ENCODE data around the gene OR2A42.
"Not testable (repeated sequence)": the region's sequence is repeated elsewhere in the genome, so short reads cannot be mapped to it uniquely, and the experiment has no call there.

OR2A42 gene

DNA sequence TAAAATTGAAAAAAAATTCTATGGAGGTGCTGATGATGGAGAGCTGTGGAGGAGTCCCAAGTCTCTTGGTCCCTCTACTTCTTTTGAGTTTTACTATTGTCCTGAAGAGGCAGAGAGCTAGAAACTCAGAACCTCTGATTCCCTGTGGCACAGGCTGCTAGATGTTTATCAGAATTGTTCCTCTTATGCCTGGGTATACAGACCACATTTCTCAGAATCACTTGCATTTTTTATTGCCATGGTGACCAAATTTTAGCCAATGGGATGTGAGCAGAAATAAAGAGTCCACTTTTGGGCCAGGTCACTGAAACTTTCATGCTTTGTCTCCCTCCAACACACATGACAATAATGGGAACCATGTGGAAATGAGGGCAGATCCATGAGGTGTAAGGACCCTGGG is 15.7 kb downstream of the OR2A42 start:
- not testable (repeated sequence) for DNase-seq (ENCODE audit: low read depth in 3 of 3)

- DNase-seq (ENCODE audit: low read depth in 3 of 3): not testable (repeated sequence)
Measured at GRCh38 chr7:144220531-144220930, 18.9 kb downstream of the OR2A42 start.

DNA sequence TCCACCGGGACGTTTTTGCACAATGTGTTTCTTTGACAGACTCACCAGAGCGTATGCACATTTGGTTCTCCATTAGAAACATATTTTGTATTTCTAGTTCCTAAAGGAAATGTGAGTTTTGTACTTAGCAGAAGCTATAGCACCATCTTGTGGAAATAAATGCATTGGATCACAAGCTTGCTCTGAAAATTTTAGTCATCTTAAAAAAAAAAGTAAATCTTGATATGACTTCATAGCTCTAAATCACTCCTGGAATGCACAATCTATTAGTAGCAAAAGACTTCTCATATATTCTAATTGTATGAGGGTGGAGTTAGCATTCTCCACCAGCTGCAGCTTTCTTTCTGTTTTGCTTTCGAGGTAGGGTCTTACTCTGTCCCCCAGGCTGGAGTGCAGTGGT is 20.3 kb downstream of the OR2A42 start:
- not testable (repeated sequence) for DNase-seq (ENCODE audit: low read depth in 3 of 3)

DNA sequence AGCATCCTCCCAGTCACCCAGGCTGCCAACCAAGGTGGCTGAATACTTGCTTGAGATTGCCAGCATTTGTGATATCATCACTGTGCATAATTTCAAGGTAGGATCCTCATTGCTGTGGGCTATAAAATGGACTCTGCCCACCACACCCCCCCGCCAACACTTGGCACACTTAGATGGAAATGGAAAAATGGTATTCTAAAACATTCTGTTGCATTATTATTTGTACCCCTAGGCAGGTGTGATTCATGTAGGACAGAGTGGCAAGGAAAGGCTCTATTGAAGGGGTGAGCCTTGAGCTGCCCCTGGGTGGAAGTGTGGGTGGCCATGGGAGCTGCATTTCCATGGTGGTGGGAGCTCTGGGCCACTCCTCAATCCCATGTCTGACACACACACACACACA is 20.8 kb downstream of the OR2A42 start:
- DNase-seq (ENCODE audit: low read depth in 3 of 3): not testable (repeated sequence)

GRCh38 chr7:144217200-144217599 is 22.2 kb downstream of the OR2A42 start:
- not testable (repeated sequence) for DNase-seq (ENCODE audit: low read depth in 3 of 3)

- not testable (repeated sequence) for DNase-seq (ENCODE audit: low read depth in 3 of 3)
Measured at GRCh38 chr7:144205306-144205705, 34.1 kb downstream of the OR2A42 start.

DNA sequence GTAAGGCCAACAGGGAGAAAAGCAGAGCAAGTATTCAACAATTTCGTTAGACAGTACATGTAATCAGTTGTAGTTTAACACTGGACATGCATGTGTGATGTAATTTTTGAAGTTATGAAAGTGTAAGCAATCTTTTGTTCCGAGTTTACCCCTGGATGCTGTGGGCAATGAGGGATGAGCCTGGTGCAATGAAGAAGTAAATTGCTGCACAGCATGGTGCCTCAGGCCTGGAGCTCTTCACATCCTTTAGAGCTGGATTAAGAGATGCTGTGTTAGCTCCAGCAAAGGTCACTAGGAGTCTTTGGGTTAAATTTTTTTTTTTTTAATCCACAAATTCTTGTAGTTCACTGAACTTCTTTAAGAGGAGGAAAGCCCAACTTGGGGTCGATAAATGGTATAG is 36.3 kb downstream of the OR2A42 start:
- DNase-seq (ENCODE audit: low read depth in 3 of 3): not testable (repeated sequence)

DNA sequence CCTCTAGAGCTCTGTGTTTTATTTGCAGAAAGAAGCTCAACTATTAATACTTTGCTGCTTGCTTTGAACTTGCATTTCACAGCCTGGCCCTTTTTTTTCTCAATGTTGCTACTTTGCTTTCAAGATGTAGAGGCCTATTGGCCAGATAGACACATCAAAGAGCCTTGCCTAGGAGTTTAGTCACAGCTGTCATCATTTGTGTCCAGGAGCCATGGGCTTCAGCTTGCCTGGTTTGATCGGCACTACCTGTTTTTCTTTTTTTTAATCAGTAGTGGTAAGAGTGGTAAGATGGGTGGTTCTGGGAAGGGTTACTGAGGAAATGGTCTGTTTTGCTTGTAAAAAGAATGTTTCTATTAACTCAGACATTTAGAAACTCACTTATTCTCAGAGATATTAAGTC is 37.4 kb downstream of the OR2A42 start:
- not testable (repeated sequence) for DNase-seq (ENCODE audit: low read depth in 3 of 3)

DNA sequence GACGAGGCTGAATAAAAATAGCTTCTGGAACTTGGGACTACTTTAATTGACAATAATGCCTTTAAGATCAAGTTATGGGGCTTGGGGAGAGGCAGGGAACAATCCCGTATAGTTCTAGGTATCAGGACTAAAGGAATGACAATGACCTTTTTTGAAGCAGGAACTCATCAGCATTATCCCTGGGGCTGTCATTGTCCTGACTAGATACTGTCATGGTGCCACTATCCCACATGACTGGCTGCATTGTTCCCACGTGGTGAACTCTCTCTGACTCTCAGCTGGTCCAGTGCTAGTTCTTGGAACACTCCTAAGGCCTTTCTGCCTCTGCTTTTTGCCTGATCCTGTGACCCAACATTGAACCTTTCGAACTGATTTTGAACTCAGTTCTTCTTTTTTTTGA is 40.5 kb downstream of the OR2A42 start:
- not testable (repeated sequence) for DNase-seq (ENCODE audit: low read depth in 3 of 3)

- DNase-seq (ENCODE audit: low read depth in 3 of 3): not testable (repeated sequence)
Measured at GRCh38 chr7:144195212-144195872, 44.1 kb downstream of the OR2A42 start, which contains the start of gene ARHGEF35. Gene ARHGEF35, minus strand, starts transcription at chr7:144195833. Its CDS starts 7,450 bp downstream, at chr7:144188383.

- not testable (repeated sequence) for DNase-seq (ENCODE audit: low read depth in 3 of 3)
Measured at GRCh38 chr7:144194453-144194852, 45.0 kb downstream of the OR2A42 start.

DNA sequence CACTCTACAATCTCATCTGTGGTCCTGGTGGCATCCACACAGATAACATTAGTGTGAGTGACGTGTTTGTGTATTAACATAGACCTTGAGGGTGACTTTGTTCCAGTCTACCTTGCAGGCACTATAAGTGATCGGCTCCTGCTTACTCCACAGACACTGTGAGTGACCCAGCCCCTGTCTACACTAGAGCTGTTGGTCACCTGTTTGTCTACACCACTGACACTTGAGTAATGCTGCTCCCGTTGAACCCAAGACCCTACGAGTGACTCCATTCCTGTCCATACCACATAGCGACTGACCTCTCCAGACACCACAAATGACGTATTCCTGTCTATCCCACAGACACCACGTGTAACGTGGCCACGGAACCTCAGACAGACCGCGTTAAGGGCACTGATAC is 45.6 kb downstream of the OR2A42 start:
- not testable (repeated sequence) for DNase-seq (ENCODE audit: low read depth in 3 of 3)

GRCh38 chr7:144188578-144189171 is 50.7 kb downstream of the OR2A42 start:
- not testable (repeated sequence) for DNase-seq (ENCODE audit: low read depth in 3 of 3)

DNA sequence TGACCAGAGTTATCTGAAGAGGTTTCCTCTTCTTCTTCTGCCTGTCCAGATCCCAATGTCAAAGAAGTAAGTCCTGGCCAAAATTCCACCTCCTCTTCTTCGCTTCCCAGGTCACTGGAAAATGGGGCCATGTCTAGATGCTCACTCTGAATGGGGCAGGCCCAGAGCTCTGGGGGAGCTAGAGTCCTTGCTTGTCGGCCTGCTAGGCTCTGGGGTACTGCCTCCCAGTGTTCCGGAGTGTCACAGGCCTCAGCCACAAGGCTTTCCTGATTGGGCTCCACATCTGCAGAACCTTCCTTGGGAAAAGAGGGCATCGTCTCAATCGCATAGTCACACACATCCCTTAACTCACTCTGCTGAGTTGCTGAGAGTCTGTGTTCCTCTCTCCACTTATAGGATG is 51.6 kb downstream of the OR2A42 start:
- not testable (repeated sequence) for DNase-seq (ENCODE audit: low read depth in 3 of 3)

- not testable (repeated sequence) for DNase-seq (ENCODE audit: low read depth in 3 of 3)
Measured at GRCh38 chr7:144183166-144183565, 56.2 kb downstream of the OR2A42 start, which contains the start of gene CTAGE4. Gene CTAGE4, plus strand, starts transcription at chr7:144183466. Its CDS starts 38 bp downstream, at chr7:144183504.

- DNase-seq (ENCODE audit: low read depth in 3 of 3): not testable (repeated sequence)
Measured at GRCh38 chr7:144179165-144179479, 60.3 kb downstream of the OR2A42 start.

DNA sequence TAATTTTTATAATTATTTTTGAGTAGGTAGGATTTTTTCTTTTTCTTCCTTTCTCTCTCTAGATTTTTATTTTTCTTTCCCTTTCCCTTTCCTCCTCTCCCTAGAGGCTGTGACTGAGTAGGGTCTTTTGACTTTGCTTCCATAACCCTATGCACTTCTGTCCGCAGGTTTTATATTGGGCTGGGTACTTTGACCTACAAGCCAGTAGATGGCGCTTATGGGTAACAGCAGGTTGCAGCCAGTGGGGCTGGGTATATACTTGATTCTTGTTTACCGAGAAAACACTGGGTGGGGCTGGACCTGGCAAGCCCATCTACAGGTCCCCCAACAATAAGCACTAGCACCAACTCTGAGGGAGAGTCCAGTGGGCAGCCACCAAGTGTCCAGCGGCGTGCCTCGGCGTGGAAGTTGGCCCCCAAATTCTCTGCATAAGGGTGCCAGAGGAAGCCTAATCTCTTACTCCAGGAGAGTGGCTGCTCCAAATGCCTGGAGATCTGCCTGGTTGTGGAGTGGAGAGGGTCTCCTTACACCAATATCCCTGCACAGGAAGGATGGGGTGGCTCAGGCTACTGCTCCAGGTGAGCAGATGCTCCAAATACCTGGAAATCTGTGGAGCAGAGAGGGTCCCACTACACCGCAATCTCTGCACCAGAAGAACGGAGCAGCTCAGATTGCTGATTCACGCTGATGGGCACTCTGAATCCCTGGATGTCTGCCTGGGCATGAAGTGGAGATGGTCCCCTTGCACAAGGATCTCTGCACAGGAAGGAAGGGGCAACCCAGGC is 60.8 kb downstream of the OR2A42 start:
- not testable (repeated sequence) for DNase-seq (ENCODE audit: low read depth in 3 of 3)
